Fibroblast of the aortic adventitia (primary cell): Measurements from ENCODE around the gene BPIFB1. TPM values are rescaled to one million over a fixed set of nuclear protein-coding genes. Genes with fewer than 3 reads are reported as not detected.

Source experiments
- DNase-seq: peaks from one replicate; pipeline ENCODE4 v3.0.0-alpha.2; 2010; ENCODE audit warnings: low read depth
- H3K4me3 ChIP-seq: 2 replicates; pipeline ENCODE4 v1.5.1; 2011; ENCODE audit warnings: low read depth, mild to moderate bottlenecking, control low read depth, low read length, moderate library complexity
- CTCF ChIP-seq: IDR thresholded peaks from 2 replicates; pipeline ENCODE4 v1.5.1; 2011; ENCODE audit warnings: mild to moderate bottlenecking, low read length, control low read depth, inconsistent platforms; ENCODE audit not compliant: insufficient read depth
- total RNA-seq: library from RNA; depleted of rRNA; stranded (reverse); fragments of >200 nt; gene quantifications from 2 replicates; pipeline ENCODE4 v1.2.3, GENCODE V29; 2012; ENCODE audit warnings: low replicate concordance

Gene BPIFB1
- total RNA-seq, 1 donor, result not detected

GRCh38 chr20:33251496-33251895 is 31.5 kb upstream of the BPIFB1 start:
- no peak overlapping the region for H3K4me3 ChIP-seq
- no peak for DNase-seq
- TF ChIP-seq CTCF, result no peak

- no peak overlapping the region for H3K4me3 ChIP-seq
- no peak for DNase-seq
- no peak for TF ChIP-seq CTCF
Measured at GRCh38 chr20:33252460-33252859, 30.6 kb upstream of the BPIFB1 start.

- no peak overlapping the region for H3K4me3 ChIP-seq
- TF ChIP-seq CTCF, result no peak
Measured at GRCh38 chr20:33255005-33255404, 28.0 kb upstream of the BPIFB1 start.

GRCh38 chr20:33257237-33257636 is 25.8 kb upstream of the BPIFB1 start:
- TF ChIP-seq CTCF, result no peak
- no peak for DNase-seq
- no peak overlapping the region for H3K4me3 ChIP-seq

More at GRCh38 chr20:33255005-33255404, 28.0 kb upstream of the BPIFB1 start:
- DNase-seq, result no peak

- no peak for TF ChIP-seq CTCF
- no peak overlapping the region for H3K4me3 ChIP-seq
- DNase-seq, result no peak
Measured at GRCh38 chr20:33259371-33259770, 23.6 kb upstream of the BPIFB1 start.

- H3K4me3 ChIP-seq, result no peak overlapping the region
- TF ChIP-seq CTCF, result no peak
- DNase-seq, result no peak
Measured at GRCh38 chr20:33261465-33261864, 21.5 kb upstream of the BPIFB1 start.

- peak; percentile 81 for TF ChIP-seq CTCF
Measured at GRCh38 chr20:33262658-33263065, 20.4 kb upstream of the BPIFB1 start.

More at GRCh38 chr20:33262658-33263065, 20.4 kb upstream of the BPIFB1 start:
- no peak overlapping the region for H3K4me3 ChIP-seq
- DNase-seq, result peak; percentile 70
